ENCODE measurements around the gene EPB41L4A. TPM values are rescaled to one million over a fixed set of nuclear protein-coding genes. Genes with fewer than 3 reads are reported as not detected.

The EPB41L4A gene
- polyA plus RNA-seq, 4 donors, result 0.67 to 11.5 (median 2.9) TPM

GRCh38 chr5:112122353-112122752 is 296.7 kb downstream of the EPB41L4A start:
- H3K36me3 ChIP-seq (ENCODE audit: control insufficient read depth in 3 of 3, insufficient read depth in 2 of 3, low read depth in 1 of 3, low read length in 3 of 3), result no peaks in the 10 kb centered on the region
- H3K9me3 ChIP-seq (ENCODE audit: control insufficient read depth in 2 of 2, insufficient read depth in 1 of 2, low read depth in 1 of 2, low read length in 1 of 2), result no peaks in the 10 kb centered on the region
- DNase-seq, result no peak
- no peaks in the 10 kb centered on the region for H3K4me1 ChIP-seq (ENCODE audit: control insufficient read depth in 3 of 3, insufficient read depth in 2 of 3, low read depth in 1 of 3, low read length in 2 of 3)
- no peak overlapping the region for H3K4me3 ChIP-seq (ENCODE audit: low read depth in 1 of 3, low read length in 3 of 3)
- H3K27ac ChIP-seq (ENCODE audit: low read depth in 1 of 3, low read length in 2 of 3), result no peak overlapping the region
- H3K27me3 ChIP-seq (ENCODE audit: control insufficient read depth in 3 of 3, insufficient read depth in 3 of 3, low read length in 3 of 3), result no peaks in the 10 kb centered on the region
- FAIRE-seq, result no peak
- WGBS, 3 donors, result 80 to 89% (median 84%) methylated on average over 3 of the region's 3 CpGs

- H3K4me3 ChIP-seq (ENCODE audit: low read depth in 1 of 3, low read length in 3 of 3), result no peak overlapping the region
- WGBS, 3 donors, result 77 to 84% (median 80%) methylated on average over 3 of the region's 3 CpGs
- no peaks in the 10 kb centered on the region for H3K9me3 ChIP-seq (ENCODE audit: control insufficient read depth in 2 of 2, insufficient read depth in 1 of 2, low read depth in 1 of 2, low read length in 1 of 2)
- DNase-seq (no peak), FAIRE-seq (no peak)
- no peak overlapping the region for H3K27ac ChIP-seq (ENCODE audit: low read depth in 1 of 3, low read length in 2 of 3)
- no peaks in the 10 kb centered on the region for H3K27me3 ChIP-seq (ENCODE audit: control insufficient read depth in 3 of 3, insufficient read depth in 3 of 3, low read length in 3 of 3)
- H3K4me1 ChIP-seq (ENCODE audit: control insufficient read depth in 3 of 3, insufficient read depth in 2 of 3, low read depth in 1 of 3, low read length in 2 of 3), result no peaks in the 10 kb centered on the region
- no peaks in the 10 kb centered on the region for H3K36me3 ChIP-seq (ENCODE audit: control insufficient read depth in 3 of 3, insufficient read depth in 2 of 3, low read depth in 1 of 3, low read length in 3 of 3)
Observed at GRCh38 chr5:112121258-112121657, 297.8 kb downstream of the EPB41L4A start.

GRCh38 chr5:112119969-112120368 is 299.1 kb downstream of the EPB41L4A start:
- Histone ChIP-seq H3K4me3 (ENCODE audit: low read depth in 1 of 3, low read length in 3 of 3) (no peak overlapping the region), H3K9me3 (ENCODE audit: control insufficient read depth in 2 of 2, insufficient read depth in 1 of 2, low read depth in 1 of 2, low read length in 1 of 2) (no peaks in the 10 kb centered on the region), H3K27ac (ENCODE audit: low read depth in 1 of 3, low read length in 2 of 3) (no peak overlapping the region), H3K4me1 (ENCODE audit: control insufficient read depth in 3 of 3, insufficient read depth in 2 of 3, low read depth in 1 of 3, low read length in 2 of 3) (no peaks in the 10 kb centered on the region), H3K27me3 (ENCODE audit: control insufficient read depth in 3 of 3, insufficient read depth in 3 of 3, low read length in 3 of 3) (no peaks in the 10 kb centered on the region), H3K36me3 (ENCODE audit: control insufficient read depth in 3 of 3, insufficient read depth in 2 of 3, low read depth in 1 of 3, low read length in 3 of 3) (no peaks in the 10 kb centered on the region)
- FAIRE-seq (no peak), DNase-seq (no peak)
- WGBS, 3 donors, result 81 to 83% (median 82%) methylated on average over 2 of the region's 2 CpGs

GRCh38 chr5:112119508-112119907 is 299.6 kb downstream of the EPB41L4A start:
- H3K4me3 ChIP-seq (ENCODE audit: low read depth in 1 of 3, low read length in 3 of 3), result no peak overlapping the region
- H3K9me3 ChIP-seq (ENCODE audit: control insufficient read depth in 2 of 2, insufficient read depth in 1 of 2, low read depth in 1 of 2, low read length in 1 of 2), result no peaks in the 10 kb centered on the region
- FAIRE-seq (no peak), DNase-seq (no peak)
- H3K27ac ChIP-seq (ENCODE audit: low read depth in 1 of 3, low read length in 2 of 3), result no peak overlapping the region
- 62 to 63% (median 63%) methylated on average over 3 of the region's 3 CpGs for WGBS, 3 donors
- H3K4me1 ChIP-seq (ENCODE audit: control insufficient read depth in 3 of 3, insufficient read depth in 2 of 3, low read depth in 1 of 3, low read length in 2 of 3), result no peaks in the 10 kb centered on the region
- no peaks in the 10 kb centered on the region for H3K36me3 ChIP-seq (ENCODE audit: control insufficient read depth in 3 of 3, insufficient read depth in 2 of 3, low read depth in 1 of 3, low read length in 3 of 3)
- H3K27me3 ChIP-seq (ENCODE audit: control insufficient read depth in 3 of 3, insufficient read depth in 3 of 3, low read length in 3 of 3), result no peaks in the 10 kb centered on the region

- Histone ChIP-seq H3K36me3 (ENCODE audit: control insufficient read depth in 3 of 3, insufficient read depth in 2 of 3, low read depth in 1 of 3, low read length in 3 of 3) (no peaks in the 10 kb centered on the region), H3K9me3 (ENCODE audit: control insufficient read depth in 2 of 2, insufficient read depth in 1 of 2, low read depth in 1 of 2, low read length in 1 of 2) (no peaks in the 10 kb centered on the region), H3K4me3 (ENCODE audit: low read depth in 1 of 3, low read length in 3 of 3) (no peak overlapping the region), H3K4me1 (ENCODE audit: control insufficient read depth in 3 of 3, insufficient read depth in 2 of 3, low read depth in 1 of 3, low read length in 2 of 3) (no peaks in the 10 kb centered on the region), H3K27me3 (ENCODE audit: control insufficient read depth in 3 of 3, insufficient read depth in 3 of 3, low read length in 3 of 3) (no peaks in the 10 kb centered on the region), H3K27ac (ENCODE audit: low read depth in 1 of 3, low read length in 2 of 3) (no peak overlapping the region)
- no peak for DNase-seq
- no peak for FAIRE-seq
- 56 to 70% (median 62%) methylated on average over 1 of the region's 1 CpG for WGBS, 3 donors
Observed at GRCh38 chr5:112117551-112117950, 301.5 kb downstream of the EPB41L4A start.

GRCh38 chr5:112116371-112116770 is 302.7 kb downstream of the EPB41L4A start:
- H3K27ac ChIP-seq (ENCODE audit: low read depth in 1 of 3, low read length in 2 of 3), result no peak overlapping the region
- no peak overlapping the region for H3K4me3 ChIP-seq (ENCODE audit: low read depth in 1 of 3, low read length in 3 of 3)
- no peaks in the 10 kb centered on the region for H3K27me3 ChIP-seq (ENCODE audit: control insufficient read depth in 3 of 3, insufficient read depth in 3 of 3, low read length in 3 of 3)
- DNase-seq (no peak), FAIRE-seq (no peak)
- H3K4me1 ChIP-seq (ENCODE audit: control insufficient read depth in 3 of 3, insufficient read depth in 2 of 3, low read depth in 1 of 3, low read length in 2 of 3), result no peaks in the 10 kb centered on the region
- H3K36me3 ChIP-seq (ENCODE audit: control insufficient read depth in 3 of 3, insufficient read depth in 2 of 3, low read depth in 1 of 3, low read length in 3 of 3), result no peaks in the 10 kb centered on the region
- no peaks in the 10 kb centered on the region for H3K9me3 ChIP-seq (ENCODE audit: control insufficient read depth in 2 of 2, insufficient read depth in 1 of 2, low read depth in 1 of 2, low read length in 1 of 2)

GRCh38 chr5:112113565-112113964 is 305.5 kb downstream of the EPB41L4A start:
- no peak overlapping the region for H3K27ac ChIP-seq (ENCODE audit: low read depth in 1 of 3, low read length in 2 of 3)
- no peaks in the 10 kb centered on the region for H3K4me1 ChIP-seq (ENCODE audit: control insufficient read depth in 3 of 3, insufficient read depth in 2 of 3, low read depth in 1 of 3, low read length in 2 of 3)
- no peaks in the 10 kb centered on the region for H3K36me3 ChIP-seq (ENCODE audit: control insufficient read depth in 3 of 3, insufficient read depth in 2 of 3, low read depth in 1 of 3, low read length in 3 of 3)
- WGBS, 3 donors, result 50 to 77% (median 66%) methylated on average over 2 of the region's 2 CpGs
- no peak for DNase-seq
- no peaks in the 10 kb centered on the region for H3K9me3 ChIP-seq (ENCODE audit: control insufficient read depth in 2 of 2, insufficient read depth in 1 of 2, low read depth in 1 of 2, low read length in 1 of 2)
- H3K27me3 ChIP-seq (ENCODE audit: control insufficient read depth in 3 of 3, insufficient read depth in 3 of 3, low read length in 3 of 3), result no peaks in the 10 kb centered on the region
- no peak overlapping the region for H3K4me3 ChIP-seq (ENCODE audit: low read depth in 1 of 3, low read length in 3 of 3)
- FAIRE-seq, result no peak
